Measurements from ENCODE around the gene TSPAN12. TPM values are rescaled to one million over a fixed set of nuclear protein-coding genes. Genes with fewer than 3 reads are reported as not detected.

Gene TSPAN12
- total RNA-seq, 1 experiment from 2014 or later: 2.9 TPM

GRCh38 chr7:120842121-120842621, 15.8 kb downstream of the TSPAN12 start:
- no peak for DNase-seq (ENCODE audit: low read depth)

GRCh38 chr7:120841608-120842007, 16.3 kb downstream of the TSPAN12 start:
- no peak for DNase-seq (ENCODE audit: low read depth)

- DNase-seq (ENCODE audit: low read depth): no peak
These were observed 19.7 kb downstream of the TSPAN12 start for GRCh38 chr7:120838281-120838682.

- no peak for DNase-seq (ENCODE audit: low read depth)
These were observed 20.3 kb downstream of the TSPAN12 start for GRCh38 chr7:120837599-120837998.

GRCh38 chr7:120836556-120837115, 21.3 kb downstream of the TSPAN12 start:
- no peak for DNase-seq (ENCODE audit: low read depth)

- DNase-seq (ENCODE audit: low read depth): no peak
These were observed 23.2 kb downstream of the TSPAN12 start for GRCh38 chr7:120834726-120835125.

- no peak for DNase-seq (ENCODE audit: low read depth)
These were observed 24.4 kb downstream of the TSPAN12 start for GRCh38 chr7:120833546-120833945.

GRCh38 chr7:120832803-120833202, 25.1 kb downstream of the TSPAN12 start:
- no peak for DNase-seq (ENCODE audit: low read depth)

- DNase-seq (ENCODE audit: low read depth): no peak
These were observed 26.7 kb downstream of the TSPAN12 start for GRCh38 chr7:120831260-120831659.

GRCh38 chr7:120829487-120829886, 28.5 kb downstream of the TSPAN12 start:
- no peak for DNase-seq (ENCODE audit: low read depth)

GRCh38 chr7:120828528-120828927, 29.4 kb downstream of the TSPAN12 start:
- no peak for DNase-seq (ENCODE audit: low read depth)

GRCh38 chr7:120827371-120828118, 30.4 kb downstream of the TSPAN12 start:
- DNase-seq (ENCODE audit: low read depth): no peak

- DNase-seq (ENCODE audit: low read depth): no peak
These were observed 32.4 kb downstream of the TSPAN12 start for GRCh38 chr7:120825576-120825975.

GRCh38 chr7:120825152-120825551, 32.8 kb downstream of the TSPAN12 start:
- no peak for DNase-seq (ENCODE audit: low read depth)

- no peak for DNase-seq (ENCODE audit: low read depth)
These were observed 38.1 kb downstream of the TSPAN12 start for GRCh38 chr7:120819861-120820260.

GRCh38 chr7:120817851-120818250, 40.1 kb downstream of the TSPAN12 start:
- DNase-seq (ENCODE audit: low read depth): no peak

- no peak for DNase-seq (ENCODE audit: low read depth)
These were observed 43.5 kb downstream of the TSPAN12 start for GRCh38 chr7:120814253-120814939.

- DNase-seq (ENCODE audit: low read depth): no peak
These were observed 44.2 kb downstream of the TSPAN12 start for GRCh38 chr7:120813546-120814252.

GRCh38 chr7:120813089-120813488, 44.9 kb downstream of the TSPAN12 start:
- DNase-seq (ENCODE audit: low read depth): no peak

GRCh38 chr7:120809260-120809659, 48.7 kb downstream of the TSPAN12 start:
- DNase-seq (ENCODE audit: low read depth): no peak

GRCh38 chr7:120807390-120807789, 50.6 kb downstream of the TSPAN12 start:
- DNase-seq (ENCODE audit: low read depth): no peak

- no peak for DNase-seq (ENCODE audit: low read depth)
These were observed 51.3 kb downstream of the TSPAN12 start for GRCh38 chr7:120806669-120807068.

Data from RPMI7951 (cell line).